Right lobe of liver (tissue), 4 donors: ENCODE data around the gene SLC25A26.

Source experiments
- POLR2A ChIP-seq: fragments of 450-650 bp; IDR thresholded peaks from one replicate; pipeline ENCODE4 v1.6.1; 2017; ENCODE audit warnings: antibody characterized with exemption, mild to moderate bottlenecking
- TF ChIP-seq, protein P1 (sequence below), 4 donors: fragments of 200-600 bp in 3 of 4; fragments of 450-650 bp in 1 of 4; IDR thresholded peaks; one replicate each; pipeline versions ENCODE4 v1.5.1 to v1.8.0; 2016 to 2022; ENCODE audit warnings: antibody characterized with exemption in 4 of 4, mild to moderate bottlenecking in 2 of 4
- donor health status: DM: no; HTN: no; CAD: no.
- donor health status: DM: no; HTN: no; CAD: no.
- donor health status: DM: no; HTN: yes; CAD: no.

- TF ChIP-seq, protein P1, sequence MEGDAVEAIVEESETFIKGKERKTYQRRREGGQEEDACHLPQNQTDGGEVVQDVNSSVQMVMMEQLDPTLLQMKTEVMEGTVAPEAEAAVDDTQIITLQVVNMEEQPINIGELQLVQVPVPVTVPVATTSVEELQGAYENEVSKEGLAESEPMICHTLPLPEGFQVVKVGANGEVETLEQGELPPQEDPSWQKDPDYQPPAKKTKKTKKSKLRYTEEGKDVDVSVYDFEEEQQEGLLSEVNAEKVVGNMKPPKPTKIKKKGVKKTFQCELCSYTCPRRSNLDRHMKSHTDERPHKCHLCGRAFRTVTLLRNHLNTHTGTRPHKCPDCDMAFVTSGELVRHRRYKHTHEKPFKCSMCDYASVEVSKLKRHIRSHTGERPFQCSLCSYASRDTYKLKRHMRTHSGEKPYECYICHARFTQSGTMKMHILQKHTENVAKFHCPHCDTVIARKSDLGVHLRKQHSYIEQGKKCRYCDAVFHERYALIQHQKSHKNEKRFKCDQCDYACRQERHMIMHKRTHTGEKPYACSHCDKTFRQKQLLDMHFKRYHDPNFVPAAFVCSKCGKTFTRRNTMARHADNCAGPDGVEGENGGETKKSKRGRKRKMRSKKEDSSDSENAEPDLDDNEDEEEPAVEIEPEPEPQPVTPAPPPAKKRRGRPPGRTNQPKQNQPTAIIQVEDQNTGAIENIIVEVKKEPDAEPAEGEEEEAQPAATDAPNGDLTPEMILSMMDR (IDR thresholded peaks at IDR 0.05): no peak
- TF ChIP-seq POLR2A: no peak
Observed at GRCh38 chr3:66425032-66425431, 204.2 kb downstream of the SLC25A26 start.
